ENCODE results near the gene PNPLA8.

- no peak for TF ChIP-seq CTCF (conservative IDR thresholded peaks at IDR 0.05; ENCODE audit: low read depth, low read length)
- no peak for TF ChIP-seq EZH2 (IDR thresholded peaks at IDR 0.05; ENCODE audit: low read length, unreplicated experiment)
These were observed 62.3 kb downstream of the PNPLA8 start for GRCh38 chr7:108463613-108464012.
